Measurements from ENCODE around the gene KRT81.

DNA sequence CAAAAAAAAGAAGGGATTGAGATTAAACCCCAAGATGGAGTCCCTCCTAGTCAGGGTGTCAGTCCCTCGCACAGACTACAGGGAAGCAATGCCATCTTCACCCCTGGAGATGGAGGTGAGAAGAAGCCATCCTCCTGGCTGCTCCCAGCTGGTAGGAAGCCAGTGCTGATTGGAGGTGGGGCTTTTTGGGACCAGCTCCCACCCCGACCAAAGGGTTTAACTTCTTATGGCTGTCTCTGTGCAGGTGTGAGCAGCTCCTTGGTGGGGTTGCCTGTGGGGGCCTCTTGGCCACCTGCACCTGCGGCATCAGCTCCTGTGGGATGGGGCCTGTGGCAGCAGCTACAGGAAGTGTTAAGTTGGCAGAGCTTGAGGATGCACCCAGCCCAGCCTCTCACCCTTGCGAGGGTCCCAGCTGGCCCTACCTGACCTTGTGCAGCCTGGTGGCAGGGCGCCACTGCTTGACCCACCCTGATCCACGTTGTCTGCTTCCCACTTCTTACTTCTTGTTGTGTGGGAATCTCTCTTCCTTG, 20.7 kb downstream of the KRT81 start:
- TF ChIP-seq, protein P1, sequence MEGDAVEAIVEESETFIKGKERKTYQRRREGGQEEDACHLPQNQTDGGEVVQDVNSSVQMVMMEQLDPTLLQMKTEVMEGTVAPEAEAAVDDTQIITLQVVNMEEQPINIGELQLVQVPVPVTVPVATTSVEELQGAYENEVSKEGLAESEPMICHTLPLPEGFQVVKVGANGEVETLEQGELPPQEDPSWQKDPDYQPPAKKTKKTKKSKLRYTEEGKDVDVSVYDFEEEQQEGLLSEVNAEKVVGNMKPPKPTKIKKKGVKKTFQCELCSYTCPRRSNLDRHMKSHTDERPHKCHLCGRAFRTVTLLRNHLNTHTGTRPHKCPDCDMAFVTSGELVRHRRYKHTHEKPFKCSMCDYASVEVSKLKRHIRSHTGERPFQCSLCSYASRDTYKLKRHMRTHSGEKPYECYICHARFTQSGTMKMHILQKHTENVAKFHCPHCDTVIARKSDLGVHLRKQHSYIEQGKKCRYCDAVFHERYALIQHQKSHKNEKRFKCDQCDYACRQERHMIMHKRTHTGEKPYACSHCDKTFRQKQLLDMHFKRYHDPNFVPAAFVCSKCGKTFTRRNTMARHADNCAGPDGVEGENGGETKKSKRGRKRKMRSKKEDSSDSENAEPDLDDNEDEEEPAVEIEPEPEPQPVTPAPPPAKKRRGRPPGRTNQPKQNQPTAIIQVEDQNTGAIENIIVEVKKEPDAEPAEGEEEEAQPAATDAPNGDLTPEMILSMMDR (IDR thresholded peaks at IDR 0.05), result no peak
- no peak for TF ChIP-seq POLR2A (IDR thresholded peaks at IDR 0.05)
